GM23248 (cell line): ENCODE results near the gene TNRC6C.

ENCODE experiments used
- EZH2 ChIP-seq: fragments of 200-600 bp; sonication (generic); IDR thresholded peaks from 2 replicates; pipeline ENCODE4 v1.6.1; 2018; ENCODE audit warnings: antibody characterized with exemption, mild to moderate bottlenecking; ENCODE audit not compliant: insufficient read depth, poor library complexity, severe bottlenecking
- EZH2phosphoT487 ChIP-seq: fragments of 200-600 bp; sonication (generic); IDR thresholded peaks from 2 replicates; pipeline ENCODE4 v1.6.1; 2018; ENCODE audit warnings: antibody characterized with exemption, moderate library complexity, mild to moderate bottlenecking, low read depth; ENCODE audit not compliant: insufficient read depth

- TF ChIP-seq EZH2, result no peak
- no peak for TF ChIP-seq EZH2phosphoT487
Measured at GRCh38 chr17:77909236-77909635, 49.3 kb upstream of the TNRC6C start.
